ENCODE measurements around the gene UGT3A1. TPM values are rescaled to one million over a fixed set of nuclear protein-coding genes. Genes with fewer than 3 reads are reported as not detected.

UGT3A1 gene
- total RNA-seq, 1 experiment from 2014 or later, result 2.1 TPM

DNA sequence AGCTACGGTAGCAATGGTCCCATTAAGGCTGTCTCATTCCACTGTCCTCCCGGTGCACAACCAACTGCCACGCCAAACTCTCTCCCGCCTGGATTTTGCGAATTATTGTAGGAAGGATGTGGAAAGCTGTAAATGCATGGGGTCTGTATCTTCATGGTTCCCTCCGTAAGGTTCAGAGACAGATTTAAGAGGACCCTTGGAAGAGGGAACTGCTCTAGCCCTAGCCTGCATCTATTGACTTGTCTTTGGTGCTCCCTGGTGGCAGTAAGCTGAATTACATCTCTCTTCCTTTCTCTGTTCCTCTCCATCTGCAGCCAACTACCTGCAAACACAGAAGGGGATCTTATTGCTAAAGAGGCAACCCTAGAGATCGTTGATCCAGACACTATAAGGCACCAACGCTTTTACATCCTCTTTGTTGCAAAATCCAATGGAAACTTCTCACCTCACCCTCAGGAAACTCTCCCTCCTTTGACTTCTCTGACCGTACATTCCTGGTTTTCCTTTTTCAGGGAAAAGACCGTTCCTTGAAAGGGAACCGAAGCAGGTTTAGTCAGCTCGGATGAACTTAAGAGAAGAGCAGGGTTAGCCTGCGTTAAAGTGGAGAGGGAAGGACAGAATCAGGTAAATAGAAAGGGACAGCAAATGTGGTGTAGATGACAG, 64.7 kb downstream of the UGT3A1 start:
- TF ChIP-seq, protein P1, sequence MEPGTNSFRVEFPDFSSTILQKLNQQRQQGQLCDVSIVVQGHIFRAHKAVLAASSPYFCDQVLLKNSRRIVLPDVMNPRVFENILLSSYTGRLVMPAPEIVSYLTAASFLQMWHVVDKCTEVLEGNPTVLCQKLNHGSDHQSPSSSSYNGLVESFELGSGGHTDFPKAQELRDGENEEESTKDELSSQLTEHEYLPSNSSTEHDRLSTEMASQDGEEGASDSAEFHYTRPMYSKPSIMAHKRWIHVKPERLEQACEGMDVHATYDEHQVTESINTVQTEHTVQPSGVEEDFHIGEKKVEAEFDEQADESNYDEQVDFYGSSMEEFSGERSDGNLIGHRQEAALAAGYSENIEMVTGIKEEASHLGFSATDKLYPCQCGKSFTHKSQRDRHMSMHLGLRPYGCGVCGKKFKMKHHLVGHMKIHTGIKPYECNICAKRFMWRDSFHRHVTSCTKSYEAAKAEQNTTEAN (CRISPR knock-in tag; IDR thresholded peaks at IDR 0.05), result no peak
- TF ChIP-seq, protein P2, sequence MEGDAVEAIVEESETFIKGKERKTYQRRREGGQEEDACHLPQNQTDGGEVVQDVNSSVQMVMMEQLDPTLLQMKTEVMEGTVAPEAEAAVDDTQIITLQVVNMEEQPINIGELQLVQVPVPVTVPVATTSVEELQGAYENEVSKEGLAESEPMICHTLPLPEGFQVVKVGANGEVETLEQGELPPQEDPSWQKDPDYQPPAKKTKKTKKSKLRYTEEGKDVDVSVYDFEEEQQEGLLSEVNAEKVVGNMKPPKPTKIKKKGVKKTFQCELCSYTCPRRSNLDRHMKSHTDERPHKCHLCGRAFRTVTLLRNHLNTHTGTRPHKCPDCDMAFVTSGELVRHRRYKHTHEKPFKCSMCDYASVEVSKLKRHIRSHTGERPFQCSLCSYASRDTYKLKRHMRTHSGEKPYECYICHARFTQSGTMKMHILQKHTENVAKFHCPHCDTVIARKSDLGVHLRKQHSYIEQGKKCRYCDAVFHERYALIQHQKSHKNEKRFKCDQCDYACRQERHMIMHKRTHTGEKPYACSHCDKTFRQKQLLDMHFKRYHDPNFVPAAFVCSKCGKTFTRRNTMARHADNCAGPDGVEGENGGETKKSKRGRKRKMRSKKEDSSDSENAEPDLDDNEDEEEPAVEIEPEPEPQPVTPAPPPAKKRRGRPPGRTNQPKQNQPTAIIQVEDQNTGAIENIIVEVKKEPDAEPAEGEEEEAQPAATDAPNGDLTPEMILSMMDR (IDR thresholded peaks at IDR 0.05), result peak; percentile 93
- ATAC-seq (peak; percentile 85), DNase-seq (ENCODE audit: low spot score) (peak; percentile 58)
- Mint-ChIP-seq H3K36me3 (no peaks in the 10 kb centered on the region), H3K27ac (no peak overlapping the region), H3K27me3 (ENCODE audit: low read depth) (peaks cover 73% of the 10 kb centered on the region), H3K9me3 (no peaks in the 10 kb centered on the region), H3K4me1 (peaks cover 10% of the 10 kb centered on the region), H3K4me3 (peak overlapping the region; percentile 39)
- CTCF ChIA-PET, result interaction anchor here (0.5 to 3.3 kb wide), 31 partner anchors 12 to 697 kb away, joined by 3 to 52 read pairs (median 4); partner anchors contain the start of genes CAPSL, LMBRD2, PRLR and SPEF2
- POLR2A ChIA-PET, result no interaction called here

DNA sequence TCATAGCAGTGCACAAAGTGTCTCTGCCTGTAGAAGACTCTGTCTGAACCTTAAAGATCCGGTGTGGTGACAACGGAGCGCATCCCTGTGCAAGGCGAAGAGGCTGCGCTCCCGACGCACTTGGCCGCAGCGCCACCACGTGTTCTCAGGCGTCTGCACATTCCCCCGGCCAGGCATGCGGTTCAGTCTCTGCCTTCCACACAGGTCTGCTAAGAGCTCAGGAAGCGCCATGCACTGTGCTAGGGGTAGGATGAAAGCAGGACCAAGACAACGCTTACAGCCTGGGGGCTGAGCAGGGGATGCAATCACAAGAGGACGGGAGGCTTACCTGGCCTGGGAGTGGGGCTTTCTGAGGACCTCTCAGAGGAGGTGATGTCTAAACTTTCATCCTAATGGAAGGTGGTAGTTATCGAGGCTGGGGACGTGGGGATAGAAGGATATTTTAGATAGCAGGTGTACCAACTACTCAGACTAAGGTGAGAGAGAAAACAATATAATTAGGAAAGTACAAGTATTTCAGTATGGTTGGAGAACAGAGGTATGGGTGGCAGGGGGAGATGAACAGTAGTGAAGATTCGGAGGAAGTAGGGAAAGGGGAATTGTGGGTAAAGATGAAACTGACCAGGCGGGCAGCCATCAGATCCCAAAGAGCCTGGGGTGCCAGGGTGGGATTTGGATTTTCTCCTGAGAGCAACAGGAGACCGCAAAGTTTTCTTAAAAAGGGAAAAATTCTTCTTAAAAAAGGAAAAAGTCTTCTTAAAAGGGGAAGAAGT, 66.1 kb downstream of the UGT3A1 start:
- Mint-ChIP-seq H3K4me3 (0 out of 2 replicates have a peak overlapping the region, but pooled peaks have one; percentile 14), H3K4me1 (peaks cover 10% of the 10 kb centered on the region), H3K36me3 (no peaks in the 10 kb centered on the region), H3K27ac (no peak overlapping the region), H3K27me3 (ENCODE audit: low read depth) (peaks cover 83% of the 10 kb centered on the region), H3K9me3 (peaks cover 4% of the 10 kb centered on the region; the same call in 1 of the 2 replicates)
- TF ChIP-seq ZNF138 (CRISPR knock-in tag; conservative IDR thresholded peaks at IDR 0.05), result no peak
- 0 out of 2 replicates have a peak, but pooled peaks have one; percentile 30 for TF ChIP-seq NFE2L1 (CRISPR knock-in tag; IDR thresholded peaks at IDR 0.05)
- TF ChIP-seq, protein P3, sequence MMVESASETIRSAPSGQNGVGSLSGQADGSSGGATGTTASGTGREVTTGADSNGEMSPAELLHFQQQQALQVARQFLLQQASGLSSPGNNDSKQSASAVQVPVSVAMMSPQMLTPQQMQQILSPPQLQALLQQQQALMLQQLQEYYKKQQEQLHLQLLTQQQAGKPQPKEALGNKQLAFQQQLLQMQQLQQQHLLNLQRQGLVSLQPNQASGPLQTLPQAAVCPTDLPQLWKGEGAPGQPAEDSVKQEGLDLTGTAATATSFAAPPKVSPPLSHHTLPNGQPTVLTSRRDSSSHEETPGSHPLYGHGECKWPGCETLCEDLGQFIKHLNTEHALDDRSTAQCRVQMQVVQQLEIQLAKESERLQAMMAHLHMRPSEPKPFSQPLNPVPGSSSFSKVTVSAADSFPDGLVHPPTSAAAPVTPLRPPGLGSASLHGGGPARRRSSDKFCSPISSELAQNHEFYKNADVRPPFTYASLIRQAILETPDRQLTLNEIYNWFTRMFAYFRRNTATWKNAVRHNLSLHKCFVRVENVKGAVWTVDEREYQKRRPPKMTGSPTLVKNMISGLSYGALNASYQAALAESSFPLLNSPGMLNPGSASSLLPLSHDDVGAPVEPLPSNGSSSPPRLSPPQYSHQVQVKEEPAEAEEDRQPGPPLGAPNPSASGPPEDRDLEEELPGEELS (CRISPR knock-in tag; IDR thresholded peaks at IDR 0.05), result 0 out of 2 replicates have a peak, but pooled peaks have one; percentile 38
- TF ChIP-seq FOXP1 (CRISPR knock-in tag; IDR thresholded peaks at IDR 0.05; ENCODE audit: borderline replicate concordance), result peak; percentile 63; the same call in 1 of the 2 replicates
- TF ChIP-seq, protein P4, sequence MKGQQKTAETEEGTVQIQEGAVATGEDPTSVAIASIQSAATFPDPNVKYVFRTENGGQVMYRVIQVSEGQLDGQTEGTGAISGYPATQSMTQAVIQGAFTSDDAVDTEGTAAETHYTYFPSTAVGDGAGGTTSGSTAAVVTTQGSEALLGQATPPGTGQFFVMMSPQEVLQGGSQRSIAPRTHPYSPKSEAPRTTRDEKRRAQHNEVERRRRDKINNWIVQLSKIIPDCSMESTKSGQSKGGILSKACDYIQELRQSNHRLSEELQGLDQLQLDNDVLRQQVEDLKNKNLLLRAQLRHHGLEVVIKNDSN (CRISPR knock-in tag; IDR thresholded peaks at IDR 0.05), result peak; percentile 58; the same call in 1 of the 2 replicates
- no peak for TF ChIP-seq ZNF416 (CRISPR knock-in tag; IDR thresholded peaks at IDR 0.05)
- TF ChIP-seq ZNF219 (CRISPR knock-in tag; IDR thresholded peaks at IDR 0.05; ENCODE audit: borderline replicate concordance), result peak; percentile 41; the same call in 1 of the 2 replicates
- TF ChIP-seq, protein P5, sequence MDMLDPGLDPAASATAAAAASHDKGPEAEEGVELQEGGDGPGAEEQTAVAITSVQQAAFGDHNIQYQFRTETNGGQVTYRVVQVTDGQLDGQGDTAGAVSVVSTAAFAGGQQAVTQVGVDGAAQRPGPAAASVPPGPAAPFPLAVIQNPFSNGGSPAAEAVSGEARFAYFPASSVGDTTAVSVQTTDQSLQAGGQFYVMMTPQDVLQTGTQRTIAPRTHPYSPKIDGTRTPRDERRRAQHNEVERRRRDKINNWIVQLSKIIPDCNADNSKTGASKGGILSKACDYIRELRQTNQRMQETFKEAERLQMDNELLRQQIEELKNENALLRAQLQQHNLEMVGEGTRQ (CRISPR knock-in tag; IDR thresholded peaks at IDR 0.05), result peak; percentile 61
- TF ChIP-seq, protein P2 (IDR thresholded peaks at IDR 0.05), result no peak; the same call in 1 of the 2 replicates
- TF ChIP-seq TEAD1 (CRISPR knock-in tag; IDR thresholded peaks at IDR 0.05), result peak; percentile 68; the same call in 1 of the 2 replicates
- TF ChIP-seq, protein P6, sequence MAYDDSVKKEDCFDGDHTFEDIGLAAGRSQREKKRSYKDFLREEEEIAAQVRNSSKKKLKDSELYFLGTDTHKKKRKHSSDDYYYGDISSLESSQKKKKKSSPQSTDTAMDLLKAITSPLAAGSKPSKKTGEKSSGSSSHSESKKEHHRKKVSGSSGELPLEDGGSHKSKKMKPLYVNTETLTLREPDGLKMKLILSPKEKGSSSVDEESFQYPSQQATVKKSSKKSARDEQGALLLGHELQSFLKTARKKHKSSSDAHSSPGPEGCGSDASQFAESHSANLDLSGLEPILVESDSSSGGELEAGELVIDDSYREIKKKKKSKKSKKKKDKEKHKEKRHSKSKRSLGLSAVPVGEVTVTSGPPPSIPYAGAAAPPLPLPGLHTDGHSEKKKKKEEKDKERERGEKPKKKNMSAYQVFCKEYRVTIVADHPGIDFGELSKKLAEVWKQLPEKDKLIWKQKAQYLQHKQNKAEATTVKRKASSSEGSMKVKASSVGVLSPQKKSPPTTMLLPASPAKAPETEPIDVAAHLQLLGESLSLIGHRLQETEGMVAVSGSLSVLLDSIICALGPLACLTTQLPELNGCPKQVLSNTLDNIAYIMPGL (CRISPR knock-in tag; IDR thresholded peaks at IDR 0.05), result peak; percentile 62; the same call in 1 of the 2 replicates
- TF ChIP-seq, protein P7, sequence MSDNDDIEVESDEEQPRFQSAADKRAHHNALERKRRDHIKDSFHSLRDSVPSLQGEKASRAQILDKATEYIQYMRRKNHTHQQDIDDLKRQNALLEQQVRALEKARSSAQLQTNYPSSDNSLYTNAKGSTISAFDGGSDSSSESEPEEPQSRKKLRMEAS (CRISPR knock-in tag; IDR thresholded peaks at IDR 0.05), result peak; percentile 85
- POLR2A ChIA-PET, result no interaction called here
- peak; percentile 77 for DNase-seq (ENCODE audit: low spot score)
- CTCF ChIA-PET, result interaction anchor here (0.6 to 3.3 kb wide), 24 partner anchors 9 to 489 kb away, joined by 3 to 52 read pairs (median 4); partner anchors contain the start of genes CAPSL, SPEF2 and UGT3A1
- peak; percentile 85 for ATAC-seq

Data from WTC11 (cell line).